H9 (cell line): ENCODE results near the gene TIMELESS. TPM values are rescaled to one million over a fixed set of nuclear protein-coding genes. Genes with fewer than 3 reads are reported as not detected.

ENCODE experiments used
- DNase-seq: peaks from one replicate; pipeline ENCODE4 v3.0.0-alpha.2; 2017
- H2AFZ ChIP-seq: one replicate; pipeline ENCODE4 v1.6.1; 2013; ENCODE audit warnings: mild to moderate bottlenecking, low read length, control low read depth, moderate library complexity
- H2AK5ac ChIP-seq: 2 replicates; pipeline ENCODE4 v1.6.1; 2013; ENCODE audit warnings: low read length, control low read depth, mixed read lengths; ENCODE audit not compliant: insufficient read length
- H2BK120ac ChIP-seq: one replicate; pipeline ENCODE4 v1.6.1; 2013; ENCODE audit warnings: low read depth, mild to moderate bottlenecking, low read length, control low read depth, inconsistent platforms; ENCODE audit not compliant: poor library complexity, severe bottlenecking
- H2BK12ac ChIP-seq: 2 replicates; pipeline ENCODE4 v1.6.1; 2013; ENCODE audit warnings: low read length, control low read depth, mixed read lengths, low read depth; ENCODE audit not compliant: insufficient read length
- H2BK15ac ChIP-seq: 2 replicates; pipeline ENCODE4 v1.6.1; 2013; ENCODE audit warnings: low read depth, low read length, control low read depth
- H2BK20ac ChIP-seq: one replicate; pipeline ENCODE4 v1.6.1; 2013; ENCODE audit warnings: low read depth, mild to moderate bottlenecking, low read length, control low read depth, inconsistent platforms; ENCODE audit not compliant: poor library complexity, severe bottlenecking
- H2BK5ac ChIP-seq: 2 replicates; pipeline ENCODE4 v1.6.1; 2013; ENCODE audit warnings: low read length, control low read depth, mixed read lengths; ENCODE audit not compliant: insufficient read length
- H3K14ac ChIP-seq: 2 replicates; pipeline ENCODE4 v1.6.1; 2013; ENCODE audit warnings: low read length, control low read depth; ENCODE audit not compliant: insufficient read depth
- H3K18ac ChIP-seq: 2 replicates; pipeline ENCODE4 v1.6.1; 2013; ENCODE audit warnings: low read depth, mild to moderate bottlenecking, mixed read lengths, low read length, control low read depth; ENCODE audit not compliant: insufficient read length
- H3K23ac ChIP-seq: 2 replicates; pipeline ENCODE4 v1.6.1; 2013; ENCODE audit warnings: low read length, control low read depth, mixed read lengths, low read depth; ENCODE audit not compliant: insufficient read length
- H3K23me2 ChIP-seq: 2 replicates; pipeline ENCODE4 v1.6.1; 2013; ENCODE audit warnings: low read depth, mild to moderate bottlenecking, mixed read lengths, low read length, control low read depth; ENCODE audit not compliant: insufficient read length, poor library complexity, severe bottlenecking
- H3K27ac ChIP-seq: 2 replicates; pipeline ENCODE4 v1.5.1; 2013; ENCODE audit warnings: low read length, control low read depth, mixed read lengths, low read depth; ENCODE audit not compliant: insufficient read length
- H3K27me3 ChIP-seq: 2 replicates; pipeline ENCODE4 v1.6.1; 2013; ENCODE audit warnings: low read length, control low read depth, inconsistent platforms; ENCODE audit not compliant: insufficient read depth
- H3K4ac ChIP-seq: 2 replicates; pipeline ENCODE4 v1.6.1; 2013; ENCODE audit warnings: low read depth, mild to moderate bottlenecking, control low read depth, inconsistent platforms, low read length, moderate library complexity
- H3K4me1 ChIP-seq: 2 replicates; pipeline ENCODE4 v1.6.1; 2013; ENCODE audit warnings: low read length, control low read depth, inconsistent platforms; ENCODE audit not compliant: insufficient read depth
- H3K4me2 ChIP-seq: 2 replicates; pipeline ENCODE4 v1.6.1; 2013; ENCODE audit warnings: low read length, control low read depth, mixed read lengths; ENCODE audit not compliant: insufficient read length, insufficient read depth
- H3K56ac ChIP-seq: 2 replicates; pipeline ENCODE4 v1.6.1; 2013; ENCODE audit warnings: low read depth, mild to moderate bottlenecking, mixed read lengths, low read length, control low read depth; ENCODE audit not compliant: insufficient read length
- H3K79me1 ChIP-seq: 2 replicates; pipeline ENCODE4 v1.6.1; 2013; ENCODE audit warnings: low read depth, mild to moderate bottlenecking, moderate library complexity, low read length, control low read depth, inconsistent platforms; ENCODE audit not compliant: insufficient read depth, poor library complexity, severe bottlenecking
- H3K79me2 ChIP-seq: 2 replicates; pipeline ENCODE4 v1.6.1; 2013; ENCODE audit warnings: low read length, control low read depth, inconsistent platforms; ENCODE audit not compliant: insufficient read depth
- H3K9ac ChIP-seq: 2 replicates; pipeline ENCODE4 v1.6.1; 2013; ENCODE audit warnings: low read length, control low read depth, mixed read lengths; ENCODE audit not compliant: insufficient read length; ENCODE audit errors: extremely low read depth
- H3K9me3 ChIP-seq: one replicate; pipeline ENCODE4 v1.6.1; 2013; ENCODE audit warnings: low read depth, low read length, inconsistent platforms; ENCODE audit not compliant: control insufficient read depth
- H3T11ph ChIP-seq: one replicate; pipeline ENCODE4 v1.6.1; 2013; ENCODE audit warnings: mild to moderate bottlenecking, low read length, control low read depth, inconsistent platforms
- H4K20me1 ChIP-seq: one replicate; pipeline ENCODE4 v1.6.1; 2013; ENCODE audit not compliant: control insufficient read depth, insufficient read length, insufficient read depth
- H4K5ac ChIP-seq: 2 replicates; pipeline ENCODE4 v1.6.1; 2013; ENCODE audit warnings: low read depth, mild to moderate bottlenecking, mixed read lengths, low read length, control low read depth; ENCODE audit not compliant: insufficient read length
- H4K8ac ChIP-seq: replicated peaks from 2 replicates; pipeline ENCODE4 v1.6.1; 2013; ENCODE audit warnings: low read length, control low read depth, mixed read lengths, low read depth; ENCODE audit not compliant: insufficient read length
- H4K91ac ChIP-seq: 2 replicates; pipeline ENCODE4 v1.6.1; 2013; ENCODE audit warnings: low read depth, mild to moderate bottlenecking, moderate library complexity, mixed read lengths, low read length, control low read depth; ENCODE audit not compliant: insufficient read length
- H3K27ac Mint-ChIP-seq, 3 experiments: 2 replicates in 2 of 3; 3 replicates in 1 of 3; pipeline ENCODE4 v1.8.0; 2020 to 2021; ENCODE audit warnings: mixed read lengths in 3 of 3, mild to moderate bottlenecking in 1 of 3, moderate library complexity in 1 of 3
- H3K27me3 Mint-ChIP-seq: 2 replicates; pipeline ENCODE4 v1.8.0; 2021; ENCODE audit warnings: low read depth, mild to moderate bottlenecking, moderate library complexity, mixed read lengths
- H3K36me3 Mint-ChIP-seq, 3 experiments: 2 replicates in 2 of 3; 3 replicates in 1 of 3; pipeline ENCODE4 v1.8.0; 2020 to 2021; ENCODE audit warnings: low read depth in 3 of 3, mixed read lengths in 3 of 3; ENCODE audit not compliant: insufficient read depth in 1 of 3
- H3K4me1 Mint-ChIP-seq, 2 experiments: 2 replicates each; pipeline ENCODE4 v1.8.0; 2020; ENCODE audit warnings: mixed read lengths in 2 of 2
- H3K4me3 Mint-ChIP-seq, 2 experiments: 2 replicates in 1 of 2; 3 replicates in 1 of 2; pipeline ENCODE4 v1.8.0; 2020 to 2021; ENCODE audit warnings: mild to moderate bottlenecking in 2 of 2, mixed read lengths in 2 of 2, moderate library complexity in 1 of 2
- H3K9me3 Mint-ChIP-seq, 2 experiments: 2 replicates in 1 of 2; 3 replicates in 1 of 2; pipeline ENCODE4 v1.8.0; 2020; ENCODE audit warnings: mild to moderate bottlenecking in 2 of 2, mixed read lengths in 2 of 2, moderate library complexity in 1 of 2
- WGBS: extraction: QIAGEN DNeasy Blood & Tissue Kit; methylation state at CpG from one replicate; pipeline ENCODE4 v1.1.7; 2013; ENCODE audit warnings: missing lambda C conversion rate, low lambda C conversion rate, mixed read lengths; ENCODE audit not compliant: insufficient read length; ENCODE audit errors: extremely low coverage; 5-methylcytosine and 5-hydroxymethylcytosine counted together
- total RNA-seq: library from RNA; stranded (reverse); gene quantifications from 2 replicates; pipeline ENCODE4 v1.2.1, GENCODE V29; 2021
- TF ChIP-seq, protein P1 (sequence below): fragments of 200-600 bp; sonication (generic); conservative IDR thresholded peaks from 3 replicates; pipeline ENCODE4 v1.8.0; 2021; ENCODE audit warnings: antibody characterized with exemption, mild to moderate bottlenecking

The TIMELESS gene
- total RNA-seq, 1 experiment from 2014 or later, result 68.0 TPM

GRCh38 chr12:56391721-56392120, 57.5 kb downstream of the TIMELESS start:
- H3K4me3 Mint-ChIP-seq, result no peak overlapping the region
- no peak overlapping the region for H3K4me2 ChIP-seq
- H3K27me3 Mint-ChIP-seq, result no peaks in the 10 kb centered on the region; the same call in 1 of the 2 replicates
- no peaks in the 10 kb centered on the region for H3K9me3 ChIP-seq
- no peak overlapping the region for H3K27ac ChIP-seq
- no peak overlapping the region for H2AFZ ChIP-seq
- H3K79me1 ChIP-seq, result no peaks in the 10 kb centered on the region
- H3K14ac ChIP-seq, result no peak overlapping the region
- no peak overlapping the region for H3K4ac ChIP-seq
- no peak overlapping the region for H3K56ac ChIP-seq
- TF ChIP-seq, protein P1, sequence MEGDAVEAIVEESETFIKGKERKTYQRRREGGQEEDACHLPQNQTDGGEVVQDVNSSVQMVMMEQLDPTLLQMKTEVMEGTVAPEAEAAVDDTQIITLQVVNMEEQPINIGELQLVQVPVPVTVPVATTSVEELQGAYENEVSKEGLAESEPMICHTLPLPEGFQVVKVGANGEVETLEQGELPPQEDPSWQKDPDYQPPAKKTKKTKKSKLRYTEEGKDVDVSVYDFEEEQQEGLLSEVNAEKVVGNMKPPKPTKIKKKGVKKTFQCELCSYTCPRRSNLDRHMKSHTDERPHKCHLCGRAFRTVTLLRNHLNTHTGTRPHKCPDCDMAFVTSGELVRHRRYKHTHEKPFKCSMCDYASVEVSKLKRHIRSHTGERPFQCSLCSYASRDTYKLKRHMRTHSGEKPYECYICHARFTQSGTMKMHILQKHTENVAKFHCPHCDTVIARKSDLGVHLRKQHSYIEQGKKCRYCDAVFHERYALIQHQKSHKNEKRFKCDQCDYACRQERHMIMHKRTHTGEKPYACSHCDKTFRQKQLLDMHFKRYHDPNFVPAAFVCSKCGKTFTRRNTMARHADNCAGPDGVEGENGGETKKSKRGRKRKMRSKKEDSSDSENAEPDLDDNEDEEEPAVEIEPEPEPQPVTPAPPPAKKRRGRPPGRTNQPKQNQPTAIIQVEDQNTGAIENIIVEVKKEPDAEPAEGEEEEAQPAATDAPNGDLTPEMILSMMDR, result no peak
- H4K8ac ChIP-seq, result no peak overlapping the region
- H3T11ph ChIP-seq, result no peak overlapping the region
- H2AK5ac ChIP-seq, result no peak overlapping the region
- no CpG with 5 or more reads among the region's 1 CpG for WGBS
- H3K27me3 ChIP-seq, result no peaks in the 10 kb centered on the region
- no peaks in the 10 kb centered on the region for H3K79me2 ChIP-seq
- H3K23ac ChIP-seq, result no peak overlapping the region
- H4K5ac ChIP-seq, result no peak overlapping the region
- H3K18ac ChIP-seq, result no peak overlapping the region
- H2BK20ac ChIP-seq, result no peak overlapping the region
- no peak overlapping the region for H4K91ac ChIP-seq
- H3K4me1 ChIP-seq, result no peaks in the 10 kb centered on the region
- no peak overlapping the region for H2BK120ac ChIP-seq
- H2BK15ac ChIP-seq, result no peak overlapping the region
- no peak overlapping the region for H2BK5ac ChIP-seq
- no peaks in the 10 kb centered on the region for H4K20me1 ChIP-seq
- no peaks in the 10 kb centered on the region for H3K23me2 ChIP-seq
- H3K36me3 Mint-ChIP-seq, result no peaks in the 10 kb centered on the region
- no peak for DNase-seq
- H2BK12ac ChIP-seq, result no peak overlapping the region
- peaks cover 8 to 10% of the 10 kb centered on the region in 2 experiments for H3K4me1 Mint-ChIP-seq
- peaks cover 6% of the 10 kb centered on the region in 2 experiments; a peak in 3 of 5 replicates for H3K9me3 Mint-ChIP-seq
- H3K9ac ChIP-seq, result no peak overlapping the region
- no peak overlapping the region for H3K27ac Mint-ChIP-seq
